HG03097 (cell line): ENCODE data around the gene ZNF853.
"Not testable (repeated sequence)": the region's sequence is repeated elsewhere in the genome, so short reads cannot be mapped to it uniquely, and the experiment has no call there.

Experiments
- ATAC-seq: cut with Tn5 transposase; IDR thresholded peaks from one replicate; pipeline ENCODE4 v1.9.1; 2021; ENCODE audit not compliant: unreplicated experiment, low FRiP score

The ZNF853 gene

GRCh38 chr7:6650521-6651011, 35.2 kb downstream of the ZNF853 start:
- ATAC-seq: no peak

- no peak for ATAC-seq
Observed at GRCh38 chr7:6651851-6652445, 36.5 kb downstream of the ZNF853 start.

DNA sequence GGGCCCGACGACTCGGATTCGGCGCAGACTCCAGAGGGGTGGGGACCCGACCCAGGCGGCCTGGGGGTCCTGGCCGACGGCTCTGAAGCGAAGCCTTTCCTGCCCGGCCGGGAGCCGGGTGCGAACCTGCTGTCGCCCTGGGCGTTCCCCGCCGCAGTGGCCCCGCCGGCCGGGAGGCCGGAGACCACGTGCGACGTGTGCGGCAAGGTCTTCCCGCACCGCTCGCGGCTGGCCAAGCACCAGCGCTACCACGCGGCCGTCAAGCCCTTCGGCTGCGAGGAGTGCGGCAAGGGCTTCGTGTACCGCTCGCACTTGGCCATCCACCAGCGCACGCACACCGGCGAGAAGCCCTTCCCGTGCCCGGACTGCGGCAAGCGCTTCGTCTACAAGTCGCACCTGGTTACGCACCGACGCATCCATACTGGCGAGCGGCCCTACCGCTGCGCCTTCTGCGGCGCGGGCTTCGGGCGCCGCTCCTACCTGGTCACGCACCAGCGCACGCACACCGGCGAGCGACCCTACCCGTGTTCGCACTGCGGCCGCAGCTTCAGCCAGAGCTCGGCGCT, 37.1 kb downstream of the ZNF853 start:
- ATAC-seq: no peak

GRCh38 chr7:6653071-6654003, 37.9 kb downstream of the ZNF853 start:
- no peak for ATAC-seq

GRCh38 chr7:6654113-6654841, 38.9 kb downstream of the ZNF853 start:
- no peak for ATAC-seq

- ATAC-seq: no peak
Observed at GRCh38 chr7:6654842-6655610, 39.6 kb downstream of the ZNF853 start.

DNA sequence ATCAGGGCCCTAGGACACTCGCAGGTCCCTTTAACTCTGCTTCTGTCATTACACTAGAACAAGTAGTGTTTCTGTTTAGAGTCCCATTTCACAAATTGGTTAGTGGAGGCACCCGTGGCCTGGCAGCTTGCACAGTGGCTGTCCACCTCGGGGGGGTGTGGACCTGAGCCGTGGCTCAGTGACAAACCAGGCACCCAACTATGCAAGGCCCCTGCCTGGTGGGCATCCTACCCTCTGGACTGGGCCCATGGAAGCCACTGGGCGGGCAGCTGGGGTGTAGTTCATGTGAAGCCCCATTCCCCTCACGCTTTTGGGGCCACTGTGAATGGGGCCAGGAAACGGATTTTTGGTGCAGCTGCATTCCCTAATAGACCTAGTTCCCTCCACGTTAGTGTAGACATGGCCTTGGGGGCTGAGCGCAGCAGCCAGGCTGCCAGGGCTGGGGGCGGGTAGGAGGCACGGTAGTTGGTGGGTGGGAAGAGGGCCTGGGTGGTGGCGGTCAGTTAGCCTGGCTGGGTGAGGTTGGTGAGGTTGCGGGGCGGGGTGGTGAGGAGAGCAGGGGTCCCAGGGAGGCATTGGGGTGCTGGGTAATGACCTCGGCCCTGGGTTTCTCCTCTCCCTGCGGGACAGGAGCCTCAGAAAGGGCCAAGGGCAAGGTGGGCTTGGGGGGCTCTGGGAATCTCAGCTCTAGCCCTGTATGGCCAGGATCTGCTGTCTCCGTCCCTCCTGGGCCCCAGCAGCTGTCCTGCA, 40.4 kb downstream of the ZNF853 start:
- ATAC-seq: no peak

DNA sequence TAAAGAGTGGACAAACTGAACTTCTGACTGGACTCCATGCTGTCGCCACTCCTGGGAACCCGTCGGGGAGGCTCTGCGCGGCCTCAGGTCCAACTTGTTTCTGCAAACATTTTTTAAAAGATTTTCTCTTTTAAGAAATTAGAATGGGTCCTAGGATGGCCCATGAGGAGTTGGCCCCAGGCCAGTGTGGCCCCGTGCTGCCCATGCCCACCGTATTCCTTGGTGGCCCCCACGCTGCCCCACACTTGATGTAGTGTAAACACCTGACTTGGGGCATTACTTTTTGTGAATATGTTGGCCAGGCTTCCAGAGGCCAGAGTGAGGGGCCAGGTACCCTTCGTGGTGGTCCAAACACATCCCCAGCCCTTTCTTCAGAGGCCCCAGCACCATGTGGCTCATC, 41.0 kb downstream of the ZNF853 start:
- no peak for ATAC-seq

DNA sequence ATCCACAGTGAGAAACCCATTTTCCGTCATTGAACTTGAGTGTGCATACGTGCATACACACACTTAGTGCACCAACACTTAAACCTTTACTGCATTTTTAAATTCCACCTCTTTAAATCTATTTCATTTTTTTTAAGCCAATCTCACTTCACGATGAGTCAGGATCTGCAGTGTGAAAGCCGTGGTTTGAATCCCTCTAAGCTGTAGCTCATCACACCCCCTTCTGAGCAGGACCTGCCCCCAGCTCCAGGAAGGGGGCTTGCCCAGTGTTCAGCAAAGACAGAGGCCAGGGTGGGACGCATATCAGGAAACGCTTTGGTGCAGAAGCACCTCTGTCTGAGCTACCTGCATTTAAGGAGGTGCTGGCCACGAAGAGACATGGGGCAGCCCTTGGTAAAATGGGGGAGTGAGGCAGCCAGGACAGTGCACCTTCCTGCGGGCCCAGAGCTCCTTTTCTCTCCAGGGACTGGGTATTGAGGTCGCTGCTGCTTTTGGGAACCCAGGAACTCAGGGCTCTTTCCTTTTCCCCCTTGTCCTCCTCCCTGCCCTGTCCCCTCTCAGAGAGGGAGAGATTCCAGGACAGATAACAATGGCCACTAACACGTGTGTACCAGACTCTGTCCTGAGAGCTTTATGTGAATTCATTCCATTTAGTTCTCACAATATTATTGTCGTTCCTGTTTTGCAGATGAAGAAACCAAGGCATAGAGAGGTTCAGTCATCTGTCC, 43.4 kb downstream of the ZNF853 start:
- ATAC-seq: no peak

- ATAC-seq: not testable (repeated sequence)
Observed at GRCh38 chr7:6670851-6671250, 55.4 kb downstream of the ZNF853 start.
